Tibial artery (tissue), 4 donors: ENCODE measurements around the gene IPO4.

Source experiments
- DNase-seq, 2 donors: peaks; one replicate each; pipeline ENCODE4 v3.0.0-alpha.2; 2019
- H3K27ac ChIP-seq, 2 donors: fragments of 200-600 bp; sonication (generic) in 1 of 2; 1 replicate in 1 of 2; 2 replicates in 1 of 2; pipeline ENCODE4 v1.5.1; 2018 to 2019; ENCODE audit warnings: mild to moderate bottlenecking in 1 of 2
- H3K27me3 ChIP-seq, 2 donors: fragments of 200-600 bp; sonication (generic) in 1 of 2; one replicate each; pipeline versions ENCODE4 v1.5.1 to v1.6.0; 2016 to 2019
- H3K36me3 ChIP-seq, 3 donors: fragments of 200-600 bp; sonication (generic) in 2 of 3; one replicate each; pipeline ENCODE4 v1.5.1; 2016 to 2019; ENCODE audit warnings: mild to moderate bottlenecking in 2 of 3
- H3K4me1 ChIP-seq, 4 donors: fragments of 200-600 bp; sonication (generic) in 2 of 4; 1 replicate in 3 of 4; 2 replicates in 1 of 4; pipeline ENCODE4 v1.5.1; 2016 to 2019
- H3K4me3 ChIP-seq, 2 donors: fragments of 200-600 bp; sonication (generic) in 1 of 2; 1 replicate in 1 of 2; 2 replicates in 1 of 2; pipeline ENCODE4 v1.5.1; 2018 to 2019; ENCODE audit warnings: mild to moderate bottlenecking in 2 of 2
- H3K9me3 ChIP-seq, 3 donors: fragments of 200-600 bp; sonication (generic) in 1 of 3; one replicate each; pipeline ENCODE4 v1.5.1; 2016 to 2019
- intact Hi-C: fragments of 100-400 bp; cut with DNase I; formaldehyde crosslinking; loops from one replicate; pipeline ENCODE4 v1.15.0; 2023; ENCODE audit warnings: low total_unique reads
- TF ChIP-seq, protein P1 (sequence below), 2 experiments: fragments of 200-600 bp in 1 of 2; fragments of 450-650 bp in 1 of 2; IDR thresholded peaks; one replicate each; pipeline ENCODE4 v1.5.1; 2017 to 2019; ENCODE audit warnings: antibody characterized with exemption in 2 of 2, mild to moderate bottlenecking in 1 of 2, moderate library complexity in 1 of 2

Gene IPO4

DNA sequence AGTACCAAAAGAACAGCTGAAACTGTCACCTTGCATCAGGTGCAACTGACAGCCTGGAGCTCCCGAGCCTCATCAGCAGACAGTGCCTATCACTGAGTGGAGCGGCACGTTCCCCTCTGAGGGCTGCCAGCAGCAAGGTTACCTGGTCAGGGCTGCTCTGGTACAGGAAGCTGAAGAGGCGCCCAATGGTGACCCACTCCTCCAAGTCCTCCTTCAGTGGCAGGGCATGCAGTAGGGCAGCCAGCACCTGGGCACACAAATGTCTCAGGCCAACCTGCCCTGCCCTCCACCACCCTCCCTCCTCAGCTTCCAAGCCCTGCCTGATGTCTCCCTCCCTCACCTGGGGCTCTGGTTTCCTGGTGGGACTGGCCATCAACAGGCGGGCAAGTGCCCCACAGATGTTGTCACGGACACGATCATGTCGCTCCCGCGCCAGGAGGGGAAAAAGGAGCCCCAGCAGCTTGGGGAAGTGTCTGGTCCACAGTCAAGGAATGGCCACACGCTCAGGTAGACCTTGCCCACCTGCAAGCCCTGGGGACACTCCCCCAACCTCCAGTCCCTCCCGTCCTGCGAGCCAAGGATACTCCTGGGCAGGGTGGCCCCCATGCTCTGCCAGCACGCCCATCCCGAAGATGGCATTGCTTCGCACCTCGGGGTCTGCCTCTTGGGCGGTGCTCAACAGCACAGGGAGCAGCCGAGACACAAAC lies 7.1 kb downstream of the IPO4 start:
- DNase-seq = no peak
- intact Hi-C loops = no loop called here
- Histone ChIP-seq H3K36me3 (peaks cover 46 to 100% (median 80%) of the 10 kb centered on the region in 3 donors), H3K9me3 (no peaks in the 10 kb centered on the region), H3K4me1 (no peaks in the 10 kb centered on the region), H3K4me3 (no peak overlapping the region), H3K27me3 (no peaks in the 10 kb centered on the region), H3K27ac (no peak overlapping the region)
- TF ChIP-seq, protein P1, sequence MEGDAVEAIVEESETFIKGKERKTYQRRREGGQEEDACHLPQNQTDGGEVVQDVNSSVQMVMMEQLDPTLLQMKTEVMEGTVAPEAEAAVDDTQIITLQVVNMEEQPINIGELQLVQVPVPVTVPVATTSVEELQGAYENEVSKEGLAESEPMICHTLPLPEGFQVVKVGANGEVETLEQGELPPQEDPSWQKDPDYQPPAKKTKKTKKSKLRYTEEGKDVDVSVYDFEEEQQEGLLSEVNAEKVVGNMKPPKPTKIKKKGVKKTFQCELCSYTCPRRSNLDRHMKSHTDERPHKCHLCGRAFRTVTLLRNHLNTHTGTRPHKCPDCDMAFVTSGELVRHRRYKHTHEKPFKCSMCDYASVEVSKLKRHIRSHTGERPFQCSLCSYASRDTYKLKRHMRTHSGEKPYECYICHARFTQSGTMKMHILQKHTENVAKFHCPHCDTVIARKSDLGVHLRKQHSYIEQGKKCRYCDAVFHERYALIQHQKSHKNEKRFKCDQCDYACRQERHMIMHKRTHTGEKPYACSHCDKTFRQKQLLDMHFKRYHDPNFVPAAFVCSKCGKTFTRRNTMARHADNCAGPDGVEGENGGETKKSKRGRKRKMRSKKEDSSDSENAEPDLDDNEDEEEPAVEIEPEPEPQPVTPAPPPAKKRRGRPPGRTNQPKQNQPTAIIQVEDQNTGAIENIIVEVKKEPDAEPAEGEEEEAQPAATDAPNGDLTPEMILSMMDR (IDR thresholded peaks at IDR 0.05) = no peak

DNA sequence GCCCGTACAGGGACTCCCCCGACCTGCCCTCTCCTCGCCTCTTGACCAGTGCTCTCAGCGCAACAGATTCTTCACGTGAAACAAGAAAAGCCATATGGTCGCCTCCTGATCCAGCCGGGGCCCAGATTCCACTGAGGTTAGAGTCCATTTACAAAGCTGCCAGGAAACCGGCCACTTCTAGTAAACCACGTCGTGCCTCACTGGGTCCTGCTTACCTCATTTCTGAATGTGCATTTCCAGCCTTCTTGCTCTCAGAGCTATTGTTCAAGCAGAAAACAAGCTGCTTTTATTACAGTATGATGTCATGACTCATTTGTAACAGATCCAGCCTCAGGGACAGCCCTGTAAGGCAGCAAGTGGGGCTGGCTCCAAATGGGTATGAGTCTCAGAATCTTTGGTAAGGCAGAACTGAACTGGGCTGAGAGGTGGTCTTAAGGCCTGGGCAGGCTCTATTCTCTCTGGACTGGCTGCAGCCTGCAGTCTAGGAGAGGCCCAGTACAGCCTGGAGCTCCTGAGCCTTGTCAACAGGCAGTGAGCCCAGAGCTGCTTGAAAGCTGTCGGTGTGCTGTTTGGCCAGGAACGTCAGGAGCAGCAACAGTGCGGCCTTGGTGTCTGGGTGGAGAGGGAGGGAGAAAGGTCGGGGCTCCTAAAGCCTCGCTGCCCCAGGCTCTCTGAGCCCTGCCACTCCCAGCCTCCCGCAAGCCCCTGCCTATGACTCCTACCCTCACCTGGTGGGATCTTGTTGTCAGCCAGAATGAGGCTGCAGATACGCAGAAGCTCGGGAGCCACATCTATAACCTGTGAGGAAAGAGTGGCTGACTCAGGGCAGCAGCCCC lies 8.4 kb downstream of the IPO4 start:
- intact Hi-C loops = no loop called here
- H3K36me3 ChIP-seq = peaks cover 32 to 91% (median 68%) of the 10 kb centered on the region in 3 donors
- no peak overlapping the region for H3K27ac ChIP-seq

DNA sequence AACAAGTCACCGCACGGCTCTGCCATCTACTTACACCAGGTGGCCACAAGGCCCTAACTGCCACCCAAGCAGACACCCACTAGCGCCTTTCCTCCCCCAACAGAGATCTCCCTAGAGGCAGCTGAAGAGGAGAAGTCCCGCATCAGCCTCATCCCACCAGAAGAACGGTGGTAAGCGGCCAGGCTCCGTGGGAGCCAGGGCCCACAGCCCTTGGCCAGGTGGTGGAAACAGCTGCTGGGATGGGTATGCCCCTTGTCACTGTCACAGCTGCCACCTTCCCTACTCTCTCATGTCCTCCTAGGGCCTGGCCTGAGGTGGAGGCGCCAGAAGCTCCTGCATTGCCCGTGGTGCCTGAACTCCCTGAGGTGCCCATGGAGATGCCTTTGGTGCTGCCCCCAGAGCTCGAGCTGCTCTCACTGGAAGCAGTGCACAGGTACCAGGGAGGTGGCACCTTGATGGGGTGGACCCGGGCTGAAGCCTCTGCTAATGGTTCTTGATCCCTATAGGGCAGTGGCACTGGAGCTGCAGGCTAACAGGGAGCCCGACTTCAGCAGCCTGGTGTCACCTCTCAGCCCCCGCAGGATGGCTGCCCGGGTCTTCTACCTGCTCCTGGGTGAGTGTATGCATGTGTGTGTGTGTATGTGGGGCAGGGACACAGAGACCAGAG lies 9.2 kb downstream of the IPO4 start:
- TF ChIP-seq, protein P1 (IDR thresholded peaks at IDR 0.05) = no peak
- Histone ChIP-seq H3K9me3 (no peaks in the 10 kb centered on the region), H3K36me3 (peaks cover 25 to 83% (median 61%) of the 10 kb centered on the region in 3 donors), H3K27ac (no peak overlapping the region), H3K4me1 (no peaks in the 10 kb centered on the region), H3K27me3 (no peaks in the 10 kb centered on the region), H3K4me3 (no peak overlapping the region)
- intact Hi-C loops = no loop called here
- DNase-seq = no peak

More for the DNA sequence above, 8.4 kb downstream of the IPO4 start:
- Histone ChIP-seq H3K4me3 (no peak overlapping the region), H3K9me3 (no peaks in the 10 kb centered on the region), H3K27me3 (no peaks in the 10 kb centered on the region), H3K4me1 (no peaks in the 10 kb centered on the region)
- DNase-seq = no peak
- TF ChIP-seq, protein P1 (IDR thresholded peaks at IDR 0.05) = no peak

DNA sequence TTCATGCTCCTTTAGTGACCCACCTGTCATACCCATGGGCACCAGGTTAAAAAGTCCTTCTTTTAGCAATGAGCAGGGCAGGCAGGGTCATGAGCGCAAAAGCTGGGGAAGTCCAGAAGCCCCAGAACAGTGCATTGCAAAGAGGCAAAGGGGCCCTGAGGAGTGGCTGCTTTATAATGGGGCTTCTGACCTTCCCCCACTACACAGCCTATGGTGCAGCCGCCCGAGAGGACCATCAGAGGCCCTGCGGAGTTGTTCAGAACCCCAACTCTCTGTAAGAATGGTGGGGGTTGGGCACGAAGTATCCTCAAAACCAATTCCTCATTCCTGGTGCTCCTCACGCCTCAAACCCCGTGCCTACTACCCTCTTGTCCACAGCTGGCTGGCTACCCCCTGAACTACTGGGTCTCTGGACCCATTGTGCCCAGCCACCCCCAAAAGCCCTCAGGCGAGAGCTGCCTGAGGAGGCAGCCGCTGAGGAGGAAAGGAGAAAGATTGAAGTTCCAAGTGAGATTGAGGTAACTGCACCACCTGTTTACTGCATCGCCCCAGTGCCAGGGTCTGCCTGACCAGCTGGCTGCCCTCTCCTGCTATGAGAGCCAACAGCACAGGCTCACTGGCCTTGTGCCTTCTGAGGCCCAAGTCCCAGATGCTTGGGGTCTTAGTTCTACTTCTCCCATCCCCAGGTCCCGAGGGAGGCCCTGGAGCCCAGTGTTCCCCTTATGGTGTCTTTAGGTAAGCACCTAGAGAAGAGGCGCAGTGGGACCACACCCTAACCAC lies 10.0 kb downstream of the IPO4 start:
- Histone ChIP-seq H3K4me3 (no peak overlapping the region), H3K27me3 (no peaks in the 10 kb centered on the region), H3K9me3 (no peaks in the 10 kb centered on the region), H3K27ac (no peak overlapping the region), H3K36me3 (peaks cover 16 to 75% (median 53%) of the 10 kb centered on the region in 3 donors), H3K4me1 (no peaks in the 10 kb centered on the region)
- intact Hi-C loops = no loop called here
- DNase-seq = no peak
- TF ChIP-seq, protein P1 (IDR thresholded peaks at IDR 0.05) = no peak

DNA sequence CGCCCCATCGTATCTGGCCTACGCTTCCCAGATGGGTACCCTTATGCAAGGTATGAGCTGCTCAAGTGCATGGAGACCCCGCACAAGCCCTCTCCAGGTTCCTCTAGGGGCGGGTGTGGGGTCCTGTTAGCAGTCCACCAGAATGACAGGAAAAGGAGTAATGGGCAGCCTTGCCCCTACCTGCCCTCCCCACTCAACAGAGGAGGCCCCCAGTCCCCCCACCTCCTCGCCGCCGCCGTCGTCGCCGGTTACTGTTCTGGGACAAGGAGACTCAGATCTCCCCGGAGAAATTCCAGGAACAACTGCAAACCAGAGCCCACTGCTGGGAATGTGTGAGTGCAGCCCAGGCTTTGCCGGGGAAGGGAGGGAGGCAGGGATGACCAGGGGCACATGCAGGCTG lies 10.7 kb downstream of the IPO4 start:
- no peaks in the 10 kb centered on the region for H3K4me1 ChIP-seq
- TF ChIP-seq, protein P1 (IDR thresholded peaks at IDR 0.05) = no peak

More for the DNA sequence above, 10.7 kb downstream of the IPO4 start:
- no peak overlapping the region for H3K4me3 ChIP-seq
- no peaks in the 10 kb centered on the region for H3K27me3 ChIP-seq
- intact Hi-C loops = no loop called here
- H3K27ac ChIP-seq = no peak overlapping the region
- DNase-seq = no peak
- no peaks in the 10 kb centered on the region for H3K9me3 ChIP-seq
- peaks cover 9 to 74% (median 46%) of the 10 kb centered on the region in 3 donors for H3K36me3 ChIP-seq
